PC-3 (cell line): ENCODE measurements around the gene MYO5B. TPM values are rescaled to one million over a fixed set of nuclear protein-coding genes. Genes with fewer than 3 reads are reported as not detected.

Experiments used
- ATAC-seq: fragments of 200-7000 bp; cut with Tn5 transposase; 2 replicates; pipeline ENCODE4 v1.9.1; 2020; ENCODE audit warnings: mild to moderate bottlenecking, moderate library complexity
- BruUV-seq: library from RNA; stranded (reverse); fragments of 400-500 nt; replicated peaks from 2 replicates; lab custom pipeline; 2021; lab: Mats Ljungman, UMichigan
- CTCF ChIA-PET: fragments of 300-600 bp; sonication (Branson Sonifier 250); formaldehyde crosslinking; loops from one replicate; lab custom pipeline; 2022; ENCODE audit warnings: antibody characterized with exemption; lab: Charles Lee
- POLR2A ChIA-PET: fragments of 300-600 bp; sonication (Branson Sonifier 250); formaldehyde crosslinking; loops from one replicate; lab custom pipeline; 2022; ENCODE audit warnings: antibody characterized with exemption; ENCODE audit not compliant: unreplicated experiment; lab: Charles Lee
- DNase-seq: peaks from one replicate; pipeline ENCODE4 v3.0.0-alpha.2; 2015
- H2AFZ ChIP-seq: fragments of 300-600 bp; sonication (generic); 2 replicates; pipeline ENCODE4 v1.6.0; 2016; ENCODE audit warnings: antibody characterized with exemption, low read length
- H3F3A ChIP-seq: fragments of 300-600 bp; sonication (generic); one replicate; pipeline ENCODE4 v1.6.0; 2017; ENCODE audit warnings: antibody characterized with exemption, low read length, control low read depth, mild to moderate bottlenecking; ENCODE audit not compliant: unreplicated experiment
- H3K27ac ChIP-seq: fragments of 300-600 bp; sonication (generic); 2 replicates; pipeline ENCODE4 v1.5.1; 2016; ENCODE audit warnings: mild to moderate bottlenecking, low read length
- H3K27me3 ChIP-seq: fragments of 300-600 bp; sonication (generic); 2 replicates; pipeline ENCODE4 v1.6.1; 2016; ENCODE audit warnings: low read length, mixed read lengths
- H3K36me3 ChIP-seq: fragments of 300-600 bp; sonication (generic); 2 replicates; pipeline ENCODE4 v1.6.1; 2016; ENCODE audit warnings: low read depth, mixed run types, low read length, mixed read lengths
- H3K4me1 ChIP-seq: fragments of 300-600 bp; sonication (generic); 2 replicates; pipeline ENCODE4 v1.5.1; 2016; ENCODE audit warnings: low read length; ENCODE audit not compliant: insufficient read depth
- H3K4me2 ChIP-seq: fragments of 300-600 bp; sonication (generic); 2 replicates; pipeline ENCODE4 v1.6.0; 2016; ENCODE audit warnings: low read length
- H3K4me3 ChIP-seq: fragments of 300-600 bp; sonication (generic); 2 replicates; pipeline ENCODE4 v1.5.1; 2016; ENCODE audit warnings: mild to moderate bottlenecking, low read length, mixed read lengths
- H3K79me2 ChIP-seq: fragments of 300-600 bp; sonication (generic); 2 replicates; pipeline ENCODE4 v1.6.1; 2017; ENCODE audit warnings: low read length, mixed read lengths
- H3K9ac ChIP-seq: fragments of 300-600 bp; sonication (generic); 2 replicates; pipeline ENCODE4 v1.6.0; 2016; ENCODE audit warnings: mild to moderate bottlenecking, low read length
- H3K9me2 ChIP-seq: fragments of 300-600 bp; sonication (generic); replicated peaks from 2 replicates; pipeline ENCODE4 v1.6.1; 2016; ENCODE audit warnings: mixed run types, low read length, mixed read lengths
- H3K9me3 ChIP-seq: fragments of 300-600 bp; sonication (generic); 2 replicates; pipeline ENCODE4 v1.6.1; 2016; ENCODE audit warnings: low read length, mixed read lengths
- H4K20me1 ChIP-seq: fragments of 300-600 bp; sonication (generic); 2 replicates; pipeline ENCODE4 v1.6.1; 2016; ENCODE audit warnings: low read length, mixed read lengths
- CTCF ChIP-seq: fragments of 300-600 bp; sonication (generic); conservative IDR thresholded peaks from 2 replicates; pipeline ENCODE4 v1.5.1; 2017; ENCODE audit warnings: antibody characterized with exemption, low read depth, mild to moderate bottlenecking, low read length
- EZH2 ChIP-seq: fragments of 300-600 bp; sonication (generic); IDR thresholded peaks from one replicate; pipeline ENCODE4 v1.6.1; 2017; ENCODE audit warnings: antibody characterized with exemption, mild to moderate bottlenecking, low read length; ENCODE audit not compliant: unreplicated experiment
- EZH2phosphoT487 ChIP-seq: fragments of 300-600 bp; sonication (generic); IDR thresholded peaks from 2 replicates; pipeline ENCODE4 v1.6.1; 2018; ENCODE audit warnings: mild to moderate bottlenecking, antibody characterized with exemption, low read length, borderline replicate concordance
- intact Hi-C: fragments of 100-400 bp; cut with micrococcal nuclease; formaldehyde crosslinking; loops from 2 replicates; pipeline ENCODE4 v1.9.0; 2023
- total RNA-seq: library from RNA; depleted of rRNA; stranded (reverse); fragments of >200 nt; gene quantifications from 2 replicates; pipeline ENCODE4 v1.2.3, GENCODE V29; 2014

MYO5B gene
- total RNA-seq, 1 experiment from 2014 or later: 10.7 TPM

DNA sequence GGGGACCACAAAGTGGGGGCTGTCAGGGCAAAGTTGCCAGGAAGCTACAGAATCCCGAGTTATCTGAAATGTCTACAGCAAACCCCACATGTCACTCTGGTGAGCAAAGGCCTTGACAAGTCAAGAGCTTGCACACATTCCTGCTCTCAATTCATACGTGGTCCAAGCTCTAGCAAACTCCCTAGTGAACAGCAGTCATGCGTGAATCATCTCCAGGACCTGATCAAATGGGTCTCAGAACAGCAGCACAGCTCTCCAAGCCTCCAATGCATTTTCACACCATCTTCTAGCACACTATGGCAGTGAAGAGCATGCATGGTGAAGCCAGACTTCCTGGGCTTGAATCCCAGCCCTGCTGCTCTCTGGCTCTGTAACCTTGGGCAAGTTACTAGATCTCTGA, 68.5 kb downstream of the MYO5B start:
- H3F3A ChIP-seq: no peaks in the 10 kb centered on the region
- H4K20me1 ChIP-seq: no peaks in the 10 kb centered on the region
- no peaks in the 10 kb centered on the region; the same call in 1 of the 2 replicates for H3K4me1 ChIP-seq
- H3K27me3 ChIP-seq: no peaks in the 10 kb centered on the region
- no peaks in the 10 kb centered on the region for H3K79me2 ChIP-seq
- ATAC-seq: no peak
- ChIA-PET CTCF (no interaction called here), POLR2A (no interaction called here)
- no TSS peak for BruUV-seq
- intact Hi-C loops: no loop called here
- H3K9ac ChIP-seq: no peak overlapping the region
- H3K4me3 ChIP-seq: no peak overlapping the region
- no peak overlapping the region for H2AFZ ChIP-seq
- H3K36me3 ChIP-seq: no peaks in the 10 kb centered on the region
- no peaks in the 10 kb centered on the region for H3K9me3 ChIP-seq
- no peak for TF ChIP-seq EZH2
- TF ChIP-seq CTCF: no peak
- TF ChIP-seq EZH2phosphoT487: no peak
- no peaks in the 10 kb centered on the region for H3K9me2 ChIP-seq
- DNase-seq: no peak
- no peak overlapping the region for H3K27ac ChIP-seq
- H3K4me2 ChIP-seq: no peak overlapping the region

DNA sequence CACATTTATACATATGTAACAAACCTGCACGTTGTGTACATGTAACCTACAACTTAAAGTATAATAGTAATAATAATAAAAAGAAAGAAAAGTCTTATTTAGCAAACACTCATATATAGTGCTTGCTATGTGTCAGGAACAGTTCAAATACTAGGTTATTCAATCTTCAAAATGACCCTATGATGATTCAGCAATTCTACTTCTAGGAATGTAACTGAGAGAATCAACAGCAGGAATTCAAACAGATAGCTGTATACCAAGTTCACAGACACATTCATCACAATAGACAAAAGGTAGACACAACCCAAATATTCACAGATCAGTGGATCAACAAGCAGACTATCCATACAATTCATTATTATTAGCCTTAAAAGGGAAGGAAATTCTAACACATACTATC, 69.5 kb downstream of the MYO5B start:
- Histone ChIP-seq H3K4me3 (no peak overlapping the region), H4K20me1 (no peaks in the 10 kb centered on the region), H3K4me1 (no peaks in the 10 kb centered on the region; the same call in 1 of the 2 replicates), H3K79me2 (no peaks in the 10 kb centered on the region), H3K9ac (no peak overlapping the region), H3F3A (no peaks in the 10 kb centered on the region), H3K4me2 (no peak overlapping the region), H2AFZ (no peak overlapping the region), H3K9me3 (no peaks in the 10 kb centered on the region), H3K27me3 (no peaks in the 10 kb centered on the region), H3K27ac (no peak overlapping the region), H3K9me2 (no peaks in the 10 kb centered on the region), H3K36me3 (no peaks in the 10 kb centered on the region)
- ChIA-PET POLR2A (no interaction called here), CTCF (no interaction called here)
- TF ChIP-seq CTCF: no peak
- no peak for TF ChIP-seq EZH2
- no peak for TF ChIP-seq EZH2phosphoT487
- DNase-seq (no peak), ATAC-seq (no peak)
- no TSS peak for BruUV-seq
- intact Hi-C loops: no loop called here

- H3K9me3 ChIP-seq: no peaks in the 10 kb centered on the region
- no peak overlapping the region for H2AFZ ChIP-seq
- intact Hi-C loops: loop anchor here (5.0 kb wide), 1 partner anchor 38 kb away; no protein-coding TSS in a partner anchor
- no peaks in the 10 kb centered on the region for H3K79me2 ChIP-seq
- no peak overlapping the region for H3K4me3 ChIP-seq
- H3K27ac ChIP-seq: no peak overlapping the region
- H3F3A ChIP-seq: no peaks in the 10 kb centered on the region
- no peaks in the 10 kb centered on the region for H4K20me1 ChIP-seq
- H3K27me3 ChIP-seq: no peaks in the 10 kb centered on the region
- TF ChIP-seq EZH2 (no peak), EZH2phosphoT487 (no peak), CTCF (no peak)
- CTCF ChIA-PET: no interaction called here
- H3K4me2 ChIP-seq: no peak overlapping the region
- DNase-seq: no peak
- POLR2A ChIA-PET: no interaction called here
- peaks cover 5% of the 10 kb centered on the region for H3K4me1 ChIP-seq
- H3K9me2 ChIP-seq: no peaks in the 10 kb centered on the region
- ATAC-seq: no peak
- no peak overlapping the region for H3K9ac ChIP-seq
- BruUV-seq: no TSS peak
- H3K36me3 ChIP-seq: no peaks in the 10 kb centered on the region
These were observed 75.7 kb downstream of the MYO5B start for GRCh38 chr18:50119296-50119695.
